ENCODE results near the gene ZNF511.
"Not testable (repeated sequence)": the region's sequence is repeated elsewhere in the genome, so short reads cannot be mapped to it uniquely, and the experiment has no call there.

ZNF511 gene, protein sequence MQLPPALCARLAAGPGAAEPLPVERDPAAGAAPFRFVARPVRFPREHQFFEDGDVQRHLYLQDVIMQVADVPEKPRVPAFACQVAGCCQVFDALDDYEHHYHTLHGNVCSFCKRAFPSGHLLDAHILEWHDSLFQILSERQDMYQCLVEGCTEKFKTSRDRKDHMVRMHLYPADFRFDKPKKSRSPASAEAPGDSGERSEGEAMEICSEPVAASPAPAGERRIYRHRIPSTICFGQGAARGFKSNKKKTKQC

DNA sequence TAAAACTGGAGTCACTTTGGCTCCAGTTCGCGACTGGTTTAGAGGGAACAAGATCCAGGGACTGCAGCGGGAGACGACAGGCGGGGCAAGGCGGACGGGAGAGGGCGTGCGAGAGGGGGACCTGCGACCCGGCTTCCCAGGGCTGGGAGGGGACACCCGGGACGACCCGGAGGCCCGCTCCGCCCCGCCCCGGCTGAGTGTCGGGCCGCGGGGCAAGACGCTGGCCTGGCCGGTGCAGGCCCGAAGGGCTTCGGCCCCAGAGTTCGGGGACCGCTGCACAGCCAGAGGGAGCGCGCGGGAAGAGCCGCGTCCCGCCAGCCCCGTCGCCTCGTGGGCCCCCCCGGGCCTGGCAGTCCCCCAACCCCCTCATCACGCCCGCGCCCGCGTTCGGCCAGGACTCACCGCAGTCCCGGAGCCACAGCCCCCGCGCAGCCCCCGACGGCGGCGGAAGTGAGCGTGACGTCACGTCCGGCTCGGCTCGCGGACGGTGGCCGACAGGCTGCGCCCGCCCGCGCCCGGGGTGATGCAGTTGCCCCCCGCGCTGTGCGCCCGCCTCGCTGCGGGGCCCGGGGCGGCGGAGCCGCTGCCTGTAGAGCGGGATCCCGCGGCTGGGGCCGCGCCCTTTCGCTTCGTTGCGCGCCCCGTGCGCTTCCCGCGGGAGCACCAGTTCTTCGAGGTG, at the start of gene ZNF511, which contains the start of gene TUBGCP2:
Gene ZNF511, plus strand, starts transcription at position 494 of the 679 bp plus-strand sequence. Its CDS starts 30 bp downstream, at position 524.
Gene TUBGCP2, minus strand, starts transcription at position 452 of the 679 bp plus-strand sequence. CDS start 5,931 bp downstream, outside the sequence.
- DNase-seq = peak; percentile 88 to 90

DNA sequence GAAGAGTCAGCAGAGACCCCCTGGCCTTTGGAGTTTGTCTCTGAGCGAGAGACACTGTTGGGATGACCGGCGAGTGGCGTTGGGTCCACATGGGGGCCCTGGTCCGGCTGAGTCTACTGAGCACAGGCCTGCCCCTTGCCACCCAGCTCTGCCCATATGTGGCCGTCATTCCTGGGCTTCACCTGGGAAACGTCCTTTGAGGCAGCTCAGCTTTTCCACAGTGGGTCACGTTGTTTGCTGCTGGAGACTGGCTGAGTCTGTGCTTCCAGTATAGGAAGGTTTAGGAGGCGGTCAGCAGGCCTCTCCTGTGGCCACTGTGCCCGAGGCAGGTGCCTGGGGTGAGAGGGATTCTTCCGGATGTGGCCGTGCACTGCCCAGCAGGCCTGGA, 49.1 kb upstream of the ZNF511 start:
- no peak for DNase-seq

DNA sequence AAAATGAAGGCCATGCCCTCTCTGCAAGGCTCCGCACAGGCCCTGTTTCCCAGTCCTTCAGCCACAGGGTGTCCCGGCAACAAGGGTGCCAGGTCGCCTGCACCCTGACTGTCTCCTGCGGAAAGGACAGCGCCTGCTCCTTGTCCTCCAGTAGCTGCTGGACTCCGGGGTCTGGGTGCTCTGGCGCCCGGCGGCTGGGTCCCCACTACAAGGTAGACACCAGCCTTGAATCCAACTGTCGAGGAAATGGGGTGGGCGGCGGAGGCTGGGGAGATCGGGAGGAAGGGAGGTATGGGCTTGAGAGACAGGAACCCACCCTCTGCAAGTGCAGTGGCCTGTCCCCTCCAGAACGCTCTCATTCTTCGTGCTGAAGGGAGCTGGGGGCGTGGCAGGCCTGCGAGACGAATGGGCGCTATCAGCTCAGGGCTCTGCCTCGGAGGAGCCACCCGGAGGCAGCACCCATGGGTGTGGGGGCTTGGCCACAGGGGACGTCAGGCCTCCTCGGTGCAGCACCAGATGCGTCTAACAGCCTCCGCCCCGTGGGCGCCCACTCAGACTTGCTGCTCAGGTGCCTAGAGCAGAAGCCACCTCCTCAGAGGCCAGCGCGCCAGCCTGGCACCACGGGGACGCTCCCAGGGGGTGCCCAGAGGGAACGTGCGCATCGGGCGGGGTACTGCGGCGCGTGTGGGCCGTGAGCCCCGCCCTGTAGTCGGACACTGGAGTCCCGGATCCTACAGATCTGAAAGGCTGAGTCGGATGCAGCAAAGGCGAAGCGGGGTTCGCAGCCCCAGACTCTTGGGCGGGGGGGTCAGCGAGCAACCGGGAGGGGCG, 47.6 kb upstream of the ZNF511 start:
- peak; percentile 56 to 63 for DNase-seq

DNA sequence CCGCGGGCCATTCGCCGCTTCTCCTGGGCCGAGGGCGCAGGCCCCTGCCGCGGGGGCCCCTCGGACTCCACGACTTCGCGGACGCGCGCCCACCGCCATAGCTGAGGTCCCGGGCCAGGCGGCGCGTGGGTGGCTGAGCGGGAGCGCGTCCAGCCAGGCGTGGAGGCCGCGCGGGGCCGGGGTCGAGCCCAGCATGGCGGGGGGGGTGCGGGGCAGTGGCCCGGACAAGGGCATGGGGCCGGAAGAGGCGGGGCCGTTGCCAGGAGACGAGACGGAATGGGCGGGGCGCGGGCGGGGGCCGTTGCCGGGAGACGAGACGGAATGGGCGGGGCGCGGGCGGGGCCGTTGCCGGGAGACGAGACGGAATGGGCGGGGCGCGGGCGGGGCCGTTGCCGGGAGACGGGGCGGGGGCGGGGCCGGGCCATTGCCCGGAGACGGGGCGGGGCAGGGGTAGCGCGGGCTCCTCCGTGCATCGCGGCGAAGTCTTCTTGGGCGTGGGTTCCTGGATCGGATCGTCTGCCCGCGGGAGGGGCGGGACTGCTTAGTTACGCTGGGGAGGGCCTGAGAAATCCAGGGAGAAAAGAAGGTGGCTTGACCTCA, 46.9 kb upstream of the ZNF511 start:
- DNase-seq = peak; percentile 81 to 86

DNA sequence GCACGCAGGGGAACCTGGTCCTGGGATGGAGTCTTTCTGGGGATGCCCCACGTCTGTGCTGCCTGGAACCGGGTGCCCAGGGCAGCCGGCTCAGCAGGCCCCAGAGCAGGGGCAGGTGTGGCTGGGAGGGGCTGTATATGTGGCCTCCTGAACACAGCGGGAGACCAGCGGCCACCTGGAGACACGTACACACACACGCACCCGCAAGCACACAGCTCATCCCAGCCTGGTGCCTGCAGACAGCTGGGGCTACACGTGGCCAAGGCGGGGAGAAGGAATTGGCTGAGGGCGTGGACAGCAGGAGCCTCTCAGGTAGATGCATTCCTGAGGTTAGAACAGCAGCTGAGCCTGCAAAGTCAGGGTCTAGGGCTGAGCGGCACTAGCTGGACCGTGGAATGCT, 46.0 kb upstream of the ZNF511 start:
- no peak for DNase-seq

DNA sequence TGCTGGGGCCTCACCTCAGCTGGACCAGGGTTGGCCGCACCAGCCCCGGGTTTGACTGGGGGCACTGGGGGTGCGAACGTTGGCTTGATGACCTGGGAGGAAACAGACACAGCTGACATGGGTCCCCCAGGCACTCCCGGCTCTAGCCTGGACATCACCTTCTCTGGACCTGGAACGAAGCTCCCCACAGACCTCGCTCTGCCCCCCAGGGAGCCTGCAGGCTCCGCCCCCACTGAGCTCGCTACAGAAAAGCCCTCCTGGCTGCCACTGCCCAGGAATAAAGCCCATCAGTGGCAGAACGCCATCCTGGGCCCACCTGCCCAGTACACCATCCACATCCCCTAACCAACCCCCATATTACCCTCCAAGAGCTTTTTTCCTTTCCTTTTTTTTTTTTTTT, 45.0 kb upstream of the ZNF511 start:
- no peak for DNase-seq

DNA sequence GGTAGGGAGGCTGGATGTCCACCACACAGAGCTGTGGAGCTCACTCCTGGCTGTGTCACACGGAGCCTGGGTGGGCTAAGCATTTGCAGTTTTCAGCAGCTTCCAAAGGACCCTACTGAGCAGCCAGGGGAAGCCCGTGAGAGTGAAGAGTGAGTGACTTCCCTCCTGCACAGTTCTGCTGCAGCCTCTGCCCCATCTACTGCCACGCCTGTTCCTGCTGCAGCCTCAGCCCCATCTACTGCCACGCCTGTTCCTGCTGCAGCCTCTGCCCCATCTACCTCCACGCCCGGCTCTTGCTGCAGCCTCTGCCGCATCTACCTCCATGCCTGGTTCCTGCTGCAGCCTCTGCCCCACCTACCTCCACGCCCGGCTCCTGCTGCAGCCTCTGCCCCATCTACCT, 44.3 kb upstream of the ZNF511 start:
- no peak for DNase-seq

DNA sequence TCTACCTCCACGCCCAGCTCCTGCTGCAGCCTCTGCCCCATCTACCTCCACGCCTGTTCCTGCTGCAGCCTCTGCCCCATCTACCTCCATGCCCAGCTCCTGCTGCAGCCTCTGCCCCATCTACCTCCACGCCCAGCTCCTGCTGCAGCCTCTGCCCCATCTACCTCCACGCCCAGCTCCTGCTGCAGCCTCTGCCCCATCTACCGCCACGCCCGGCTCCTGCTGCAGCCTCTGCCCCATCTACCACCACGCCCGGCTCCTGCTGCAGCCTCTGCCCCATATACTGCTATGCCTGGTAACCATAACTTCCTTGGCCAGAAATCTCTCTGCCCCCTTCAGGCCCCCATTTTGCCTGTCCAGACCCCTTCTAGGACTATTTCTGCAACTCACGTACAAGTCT, 43.7 kb upstream of the ZNF511 start:
- DNase-seq = not testable (repeated sequence)

DNA sequence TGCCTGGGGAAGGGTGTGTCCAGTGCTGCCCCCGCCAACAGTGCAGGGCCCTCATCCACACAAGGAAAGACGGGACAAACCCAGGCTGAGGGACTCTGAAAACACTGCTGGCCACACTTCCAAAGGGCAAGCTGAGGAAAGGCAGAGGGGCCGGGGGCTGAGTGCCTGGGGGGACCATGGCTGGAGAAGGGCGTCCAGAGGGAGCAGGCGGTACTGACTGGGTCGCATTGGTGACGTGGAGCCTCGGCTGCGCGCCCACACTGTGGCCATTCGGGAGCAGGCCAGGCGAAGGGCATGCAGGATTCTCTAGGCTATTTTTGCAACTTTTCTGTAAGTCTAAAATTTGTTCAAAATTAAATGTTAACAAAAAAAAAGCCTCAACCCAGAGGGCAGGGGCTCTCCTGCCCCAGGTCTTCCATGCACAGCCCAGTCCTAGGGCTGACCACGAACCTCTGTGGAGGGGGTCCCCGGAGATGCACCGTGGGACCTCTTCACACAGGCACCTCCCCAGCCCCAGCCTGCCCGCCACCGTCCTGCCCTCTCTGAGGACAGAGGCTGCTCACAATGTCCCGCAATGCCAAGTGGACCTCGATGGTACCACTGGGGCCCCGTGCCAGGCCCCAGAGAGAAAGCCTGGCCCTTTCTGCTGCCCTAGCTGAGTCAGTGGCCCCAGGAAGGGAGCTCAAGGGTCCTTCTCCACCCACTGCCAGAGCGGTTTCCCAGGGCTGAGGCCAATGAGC, 42.5 kb upstream of the ZNF511 start:
- no peak for DNase-seq

DNA sequence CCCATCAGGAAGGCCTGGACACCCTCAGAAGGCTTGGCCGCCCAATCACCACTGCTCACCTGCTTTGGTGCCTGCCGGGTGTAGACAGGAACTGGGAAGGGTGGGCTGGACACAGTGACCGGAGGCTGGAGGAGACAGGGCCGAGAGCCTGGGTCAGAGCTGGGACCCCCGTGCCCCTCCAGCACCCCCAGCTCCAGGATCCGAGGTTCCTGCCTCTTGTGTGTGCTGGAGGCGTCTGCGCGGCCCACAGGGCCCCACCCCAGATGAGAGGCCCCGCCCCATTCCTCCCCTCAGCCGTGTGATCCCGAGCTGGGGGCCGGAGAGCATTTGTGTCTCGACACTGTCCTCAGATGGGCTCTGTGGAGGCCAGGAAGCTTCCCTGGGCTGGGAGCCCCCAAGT, 41.4 kb upstream of the ZNF511 start:
- no peak for DNase-seq

DNA sequence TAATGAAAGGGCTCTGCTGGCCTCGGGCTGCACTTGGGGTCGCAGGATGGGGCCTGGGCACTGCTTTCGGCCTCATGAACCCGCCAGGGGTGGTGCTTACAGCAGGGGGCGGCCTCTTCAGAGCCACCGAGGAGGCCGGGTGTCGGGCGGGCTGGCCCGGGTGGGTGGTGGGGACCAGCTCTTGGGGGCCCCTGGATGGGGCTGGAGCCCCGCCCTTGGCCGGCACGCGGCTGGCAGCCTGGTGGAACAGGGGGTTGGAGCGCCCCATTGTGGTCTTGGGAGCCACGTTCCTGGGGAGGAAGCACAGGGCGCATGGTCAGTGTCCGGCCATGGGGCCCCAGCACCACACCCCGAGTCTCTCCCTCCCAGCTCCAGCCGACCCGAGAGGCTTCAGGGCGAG, 40.9 kb upstream of the ZNF511 start:
- no peak for DNase-seq

DNA sequence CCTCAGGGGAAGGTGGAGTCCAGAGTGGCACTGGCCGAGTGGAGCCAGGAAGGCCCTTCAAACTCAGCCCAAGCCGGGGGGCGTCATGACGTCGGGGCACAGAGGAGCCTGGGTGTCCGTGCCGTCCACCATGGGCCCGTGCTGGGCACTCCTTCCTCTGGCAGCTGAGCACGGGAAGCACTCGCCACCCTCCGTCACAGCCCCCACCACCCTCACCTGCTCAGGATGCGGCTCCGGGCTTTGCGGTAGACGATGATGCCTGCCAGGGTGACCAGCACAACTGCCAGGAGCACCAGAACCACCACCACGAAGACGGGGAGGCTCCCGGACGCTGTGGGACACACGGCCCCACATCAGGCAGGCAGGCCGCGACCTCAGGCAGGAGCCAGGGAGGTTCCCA, 40.2 kb upstream of the ZNF511 start:
- no peak for DNase-seq

DNA sequence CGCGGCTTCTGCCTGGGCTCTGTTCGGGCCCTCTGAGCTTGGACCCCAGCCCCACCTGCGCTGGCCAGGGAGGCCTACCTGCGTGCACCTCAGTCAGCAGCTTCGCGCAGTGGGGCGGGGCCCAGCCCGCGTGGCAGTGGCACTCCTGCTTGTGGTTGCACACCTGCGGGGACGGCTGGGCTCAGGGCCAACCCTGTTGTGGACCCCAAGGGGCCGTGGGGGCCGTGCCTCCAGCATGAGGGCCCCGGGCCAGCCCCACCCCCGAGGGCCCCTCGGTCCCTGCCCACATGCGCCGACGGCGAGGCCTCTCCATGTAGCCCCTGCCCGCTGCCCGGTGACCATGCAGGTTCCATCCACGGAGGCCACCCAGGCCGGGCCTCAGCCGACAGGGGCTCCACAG, 39.3 kb upstream of the ZNF511 start:
- DNase-seq = no peak

DNA sequence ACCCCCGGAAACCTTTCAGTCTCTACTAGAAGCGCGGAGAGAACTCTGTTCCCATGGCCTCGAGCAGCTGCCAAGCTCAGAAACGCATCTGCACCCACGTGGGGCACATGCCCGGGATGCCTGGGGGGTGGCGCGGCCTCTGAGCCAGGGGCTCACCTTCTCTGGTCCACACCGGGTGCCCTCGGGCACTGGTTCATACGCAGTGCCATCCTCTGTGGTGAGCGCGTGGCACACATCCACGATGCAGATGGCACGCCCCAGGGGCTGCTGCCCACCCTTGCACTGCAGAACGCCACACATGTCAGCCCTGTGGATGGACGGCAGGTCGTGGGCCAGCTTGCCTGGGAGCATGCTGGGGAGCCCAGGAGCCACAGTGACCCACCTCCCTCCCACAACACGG, 38.5 kb upstream of the ZNF511 start:
- DNase-seq = no peak

DNA sequence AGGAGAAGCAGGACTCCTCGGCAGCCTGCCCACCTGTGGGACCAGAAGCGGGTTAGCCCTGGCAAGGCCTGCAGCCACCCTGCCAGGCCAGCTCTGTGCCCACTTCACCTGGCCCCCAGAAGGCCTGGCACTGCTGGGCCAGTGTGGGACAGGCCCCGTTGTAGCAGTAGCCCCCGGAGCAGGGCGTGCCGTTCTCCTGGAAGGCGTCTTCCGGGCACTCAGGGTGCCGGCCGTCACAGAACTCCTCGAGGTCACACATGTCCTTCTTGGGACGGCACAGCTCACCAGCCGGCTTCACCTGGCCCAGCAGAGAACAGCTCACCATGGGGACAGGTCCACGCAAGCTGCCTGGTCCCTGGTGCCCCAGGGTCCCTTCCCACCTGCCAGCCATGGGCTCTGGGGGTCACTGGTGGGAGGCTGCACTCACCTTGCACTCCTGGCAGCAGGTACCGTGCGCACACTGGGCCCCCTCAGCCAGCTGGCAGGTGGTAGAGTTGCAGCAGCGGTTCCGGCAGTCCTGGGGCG, 37.9 kb upstream of the ZNF511 start:
- DNase-seq = no peak

DNA sequence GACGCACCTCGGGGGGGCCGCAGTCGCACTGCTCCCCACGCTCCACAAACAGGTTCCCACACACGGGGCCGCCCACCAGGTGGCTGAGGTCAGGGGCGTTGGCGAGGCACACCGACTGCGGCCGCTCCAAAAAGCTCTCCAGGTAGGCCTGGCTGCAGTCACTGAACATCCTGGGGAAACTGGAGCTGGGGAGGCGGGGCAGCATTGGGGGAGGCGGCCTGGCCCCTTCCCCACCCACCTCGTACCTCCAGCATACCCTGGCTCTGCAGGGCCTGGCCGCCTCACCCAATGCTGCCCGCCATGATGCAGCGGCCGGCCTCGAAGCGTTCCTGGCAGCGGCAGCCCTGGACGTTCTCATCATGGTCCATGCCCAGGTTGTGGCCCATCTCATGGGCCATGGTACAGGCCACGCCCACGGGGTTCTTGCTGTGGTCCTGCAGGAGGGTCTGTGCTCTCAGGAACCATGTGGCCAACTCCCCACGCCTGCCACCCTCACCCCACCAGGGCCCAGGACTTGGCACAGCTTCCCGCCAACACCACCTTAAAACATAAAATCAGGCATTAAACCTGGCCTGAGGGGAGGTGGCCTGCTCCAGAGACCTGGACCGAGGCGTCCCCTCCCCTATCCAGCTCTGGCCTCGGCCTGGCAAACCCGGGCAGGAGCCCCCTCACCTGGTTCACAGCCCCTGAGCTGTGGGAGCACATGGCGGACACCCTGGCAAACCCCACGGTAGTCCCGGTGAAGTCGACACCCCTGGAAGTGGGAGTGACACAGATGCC, 37.0 kb upstream of the ZNF511 start:
- DNase-seq = no peak

DNA sequence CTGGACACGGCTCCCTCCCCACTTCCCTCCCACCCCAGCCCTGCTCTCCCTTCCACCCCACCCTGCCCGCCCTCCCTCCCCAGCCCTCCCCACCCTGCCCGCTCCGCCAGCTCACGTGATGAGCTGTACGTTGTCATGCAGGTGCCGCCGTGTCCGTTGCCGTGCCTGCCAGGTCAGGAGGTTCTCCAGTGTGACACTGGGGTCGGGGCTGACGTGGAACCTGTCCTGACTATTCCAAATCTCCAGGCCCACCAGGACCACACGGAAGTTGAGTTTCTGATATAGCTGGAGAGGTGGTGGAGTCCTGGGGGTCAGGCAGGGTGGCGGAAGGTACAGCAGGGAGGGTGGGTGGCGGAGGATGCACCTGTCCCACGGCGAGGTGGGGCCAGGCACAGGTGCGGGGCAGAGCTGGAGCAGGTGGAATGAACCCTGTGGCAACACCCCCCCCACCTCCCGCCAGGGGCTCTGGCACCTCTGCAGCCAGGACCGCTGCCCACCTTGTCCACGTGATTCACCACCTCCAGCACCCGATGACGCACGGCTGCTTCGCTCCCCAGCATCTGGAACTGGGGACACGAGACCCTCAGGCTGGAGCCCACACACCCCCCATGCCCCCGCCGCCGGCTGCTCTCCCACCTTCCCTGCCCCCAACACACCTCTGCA, 36.3 kb upstream of the ZNF511 start:
- DNase-seq = no peak

DNA sequence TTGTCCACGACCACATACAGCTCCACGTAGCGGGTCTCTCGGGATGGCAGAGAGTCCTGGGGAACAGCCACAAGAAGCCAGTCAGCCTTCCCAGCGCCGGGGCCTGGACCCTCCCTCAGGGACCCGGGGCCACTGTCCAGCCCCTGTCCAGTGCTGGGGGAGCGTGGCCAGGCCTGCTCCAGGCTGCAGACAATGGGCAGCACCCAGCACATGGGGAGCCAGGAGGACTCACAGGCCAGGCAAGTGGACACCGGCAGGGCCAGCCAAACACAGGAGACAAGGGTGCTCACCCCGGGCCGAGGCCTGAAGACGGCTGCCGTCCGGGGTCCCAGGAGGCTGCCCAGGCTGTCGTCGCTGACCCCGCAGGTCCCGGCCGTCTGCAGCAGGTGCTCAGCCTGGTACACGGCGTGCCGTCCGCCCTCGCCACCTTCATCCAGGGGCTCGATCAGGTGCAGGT, 35.7 kb upstream of the ZNF511 start:
- no peak for DNase-seq

DNA sequence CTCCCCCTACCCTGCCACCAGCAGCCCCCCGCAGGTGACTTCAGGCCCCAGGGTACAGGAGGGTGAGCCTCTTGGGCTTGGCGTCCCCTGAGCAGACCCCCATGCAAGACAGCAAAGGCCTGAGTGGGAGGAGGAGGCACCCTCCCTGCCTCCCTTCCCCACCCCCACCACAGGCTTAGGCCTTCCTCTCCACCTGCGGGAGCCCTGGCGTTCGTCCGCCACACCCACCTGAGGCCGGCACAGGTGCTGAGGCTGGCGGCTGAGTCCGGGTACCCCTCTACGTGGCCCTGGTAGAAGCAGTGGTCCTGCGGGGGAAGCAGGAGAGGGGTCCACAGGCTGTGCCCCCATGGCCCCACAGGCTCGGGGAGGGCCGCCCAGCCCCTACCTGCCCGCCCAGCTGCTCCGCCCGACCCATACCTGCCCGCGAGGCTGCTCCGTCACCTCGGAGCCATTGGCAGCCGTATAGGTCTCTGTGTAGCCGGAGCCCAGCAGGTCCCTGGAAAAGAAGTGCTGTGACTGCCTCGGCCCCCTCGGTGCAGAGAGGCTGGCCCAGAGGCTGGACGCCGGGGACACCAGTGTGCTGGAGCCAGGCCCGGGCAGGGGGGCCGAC, 35.1 kb upstream of the ZNF511 start:
- no peak for DNase-seq
